Brain microvascular endothelial cell (primary cell): ENCODE results near the gene KLHL22.
"Not testable (repeated sequence)": the region's sequence is repeated elsewhere in the genome, so short reads cannot be mapped to it uniquely, and the experiment has no call there.

Source experiments
- DNase-seq: peaks from one replicate; pipeline ENCODE4 v3.0.0-alpha.2; 2020
- H3K27ac ChIP-seq: fragments of 250-450 bp; sonication (Bioruptor Pico); 2 replicates; pipeline ENCODE4 v1.5.1; 2020; ENCODE audit warnings: mild to moderate bottlenecking, moderate library complexity
- H3K27me3 ChIP-seq: fragments of 250-450 bp; sonication (Bioruptor Pico); replicated peaks from 2 replicates; pipeline ENCODE4 v1.5.1; 2020; ENCODE audit warnings: mild to moderate bottlenecking
- H3K36me3 ChIP-seq: fragments of 250-450 bp; sonication (Bioruptor Pico); replicated peaks from 2 replicates; pipeline ENCODE4 v1.5.1; 2020; ENCODE audit warnings: mild to moderate bottlenecking
- H3K4me3 ChIP-seq: 2 replicates; pipeline ENCODE4 v1.5.1; 2011; ENCODE audit warnings: low read depth, mild to moderate bottlenecking, control low read depth, low read length, moderate library complexity
- in situ Hi-C: cut with HindIII; loops from 2 replicates; pipeline ENCODE4 v1.10.0; 2017; ENCODE audit warnings: low sequenced_read_pairs, low pct_ligation_motif_present
- TF ChIP-seq, protein P1 (sequence below): IDR thresholded peaks from 2 replicates; pipeline ENCODE4 v1.5.1; 2011; ENCODE audit warnings: low read depth, mild to moderate bottlenecking, moderate library complexity, low read length, control low read depth, inconsistent platforms; ENCODE audit errors: missing control alignments

Gene KLHL22

DNA sequence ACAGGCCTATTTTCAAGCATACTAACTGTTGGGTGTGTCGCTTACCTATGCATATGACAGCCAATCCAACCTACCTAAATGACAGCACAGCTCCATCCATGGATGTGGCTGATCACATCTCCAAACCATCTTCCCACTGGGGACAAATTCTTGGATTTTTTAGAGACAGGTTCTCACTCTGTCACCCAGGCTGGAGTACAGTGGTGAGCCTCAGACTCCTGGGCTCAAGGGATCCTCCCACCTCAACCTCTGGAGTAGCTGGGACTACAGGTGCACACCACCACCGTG lies 76.0 kb downstream of the KLHL22 start:
- in situ Hi-C loops, result no loop called here
- no peak overlapping the region for H3K4me3 ChIP-seq
- no peak for DNase-seq
- TF ChIP-seq, protein P1, sequence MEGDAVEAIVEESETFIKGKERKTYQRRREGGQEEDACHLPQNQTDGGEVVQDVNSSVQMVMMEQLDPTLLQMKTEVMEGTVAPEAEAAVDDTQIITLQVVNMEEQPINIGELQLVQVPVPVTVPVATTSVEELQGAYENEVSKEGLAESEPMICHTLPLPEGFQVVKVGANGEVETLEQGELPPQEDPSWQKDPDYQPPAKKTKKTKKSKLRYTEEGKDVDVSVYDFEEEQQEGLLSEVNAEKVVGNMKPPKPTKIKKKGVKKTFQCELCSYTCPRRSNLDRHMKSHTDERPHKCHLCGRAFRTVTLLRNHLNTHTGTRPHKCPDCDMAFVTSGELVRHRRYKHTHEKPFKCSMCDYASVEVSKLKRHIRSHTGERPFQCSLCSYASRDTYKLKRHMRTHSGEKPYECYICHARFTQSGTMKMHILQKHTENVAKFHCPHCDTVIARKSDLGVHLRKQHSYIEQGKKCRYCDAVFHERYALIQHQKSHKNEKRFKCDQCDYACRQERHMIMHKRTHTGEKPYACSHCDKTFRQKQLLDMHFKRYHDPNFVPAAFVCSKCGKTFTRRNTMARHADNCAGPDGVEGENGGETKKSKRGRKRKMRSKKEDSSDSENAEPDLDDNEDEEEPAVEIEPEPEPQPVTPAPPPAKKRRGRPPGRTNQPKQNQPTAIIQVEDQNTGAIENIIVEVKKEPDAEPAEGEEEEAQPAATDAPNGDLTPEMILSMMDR, result no peak
- no peaks in the 10 kb centered on the region for H3K36me3 ChIP-seq
- no peaks in the 10 kb centered on the region for H3K27me3 ChIP-seq
- H3K27ac ChIP-seq, result no peak overlapping the region

DNA sequence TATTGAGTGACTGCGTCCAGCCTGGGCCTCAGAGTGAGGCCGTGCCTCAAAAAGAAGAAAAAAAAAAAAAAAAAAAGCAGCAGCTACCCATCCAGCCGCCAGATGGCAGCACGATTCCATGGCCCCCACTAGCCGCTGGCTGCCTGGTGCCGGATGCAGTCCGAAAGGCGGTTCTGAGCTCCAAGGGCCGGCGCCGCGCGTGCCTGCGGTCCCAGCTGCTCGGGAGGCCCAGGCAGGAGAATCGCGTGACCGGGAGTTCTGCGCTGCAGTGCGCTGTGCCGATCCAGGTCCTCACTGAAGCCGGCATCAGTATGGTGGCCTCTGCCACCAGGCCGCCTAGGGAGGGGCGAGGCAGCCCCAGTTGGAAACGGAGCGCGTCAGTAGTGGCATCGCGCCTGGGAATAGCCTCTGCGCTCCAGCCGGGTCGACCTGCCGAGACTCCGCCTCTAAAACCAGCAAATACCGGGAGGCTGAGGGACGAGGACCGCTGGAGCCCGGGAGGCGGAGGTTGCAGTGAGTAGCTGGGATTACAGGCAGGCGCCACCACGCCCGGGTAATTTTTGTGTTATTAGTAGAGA lies 77.3 kb downstream of the KLHL22 start:
- Histone ChIP-seq H3K27me3 (no peaks in the 10 kb centered on the region), H3K4me3 (peak overlapping the region; percentile 55), H3K36me3 (no peaks in the 10 kb centered on the region), H3K27ac (no peak overlapping the region)
- TF ChIP-seq, protein P1, result peak; percentile 86
- in situ Hi-C loops, result no loop called here
- DNase-seq, result peak; percentile 66

DNA sequence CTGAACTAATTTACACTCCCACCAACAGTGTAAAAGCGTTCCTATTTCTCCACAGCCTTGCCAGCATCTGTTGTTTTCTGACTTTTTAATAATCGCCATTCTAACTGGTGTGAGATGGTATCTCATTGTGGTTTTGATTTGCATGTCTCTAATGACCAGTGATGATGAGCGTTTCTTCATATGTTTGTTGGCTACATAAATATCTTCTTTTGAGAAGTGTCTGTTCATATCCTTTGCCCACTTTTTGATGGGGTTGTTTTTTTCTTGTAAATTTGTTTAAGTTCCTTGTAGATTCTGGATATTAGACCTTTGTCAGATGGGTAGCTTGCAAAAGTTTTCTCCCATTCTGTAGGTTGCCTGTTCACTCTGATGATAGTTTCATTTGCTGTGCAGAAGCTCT lies 79.9 kb downstream of the KLHL22 start:
- DNase-seq, H3K36me3 ChIP-seq, in situ Hi-C loops, H3K4me3 ChIP-seq, H3K27me3 ChIP-seq, H3K27ac ChIP-seq: not testable (repeated sequence)

DNA sequence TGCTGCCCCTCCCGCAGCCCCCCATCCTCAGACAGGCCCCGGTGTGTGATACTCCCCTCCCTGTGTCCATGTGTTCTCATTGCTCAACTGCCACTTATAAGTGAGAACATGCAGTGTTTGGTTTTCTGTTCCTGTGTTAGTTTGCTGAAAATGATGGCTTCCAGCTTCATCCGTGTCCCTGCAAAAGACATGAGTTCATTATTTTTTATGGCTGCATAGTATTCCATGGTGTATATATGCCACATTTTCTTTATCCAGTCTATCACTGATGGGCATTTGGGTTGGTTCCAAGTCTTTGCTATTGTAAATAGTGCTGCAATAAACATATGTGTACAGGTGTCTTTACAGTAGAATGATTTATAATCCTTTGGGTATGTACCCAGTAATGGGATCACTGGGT lies 80.4 kb downstream of the KLHL22 start:
- DNase-seq, H3K27ac ChIP-seq, H3K27me3 ChIP-seq, H3K36me3 ChIP-seq, H3K4me3 ChIP-seq, in situ Hi-C loops: not testable (repeated sequence)

DNA sequence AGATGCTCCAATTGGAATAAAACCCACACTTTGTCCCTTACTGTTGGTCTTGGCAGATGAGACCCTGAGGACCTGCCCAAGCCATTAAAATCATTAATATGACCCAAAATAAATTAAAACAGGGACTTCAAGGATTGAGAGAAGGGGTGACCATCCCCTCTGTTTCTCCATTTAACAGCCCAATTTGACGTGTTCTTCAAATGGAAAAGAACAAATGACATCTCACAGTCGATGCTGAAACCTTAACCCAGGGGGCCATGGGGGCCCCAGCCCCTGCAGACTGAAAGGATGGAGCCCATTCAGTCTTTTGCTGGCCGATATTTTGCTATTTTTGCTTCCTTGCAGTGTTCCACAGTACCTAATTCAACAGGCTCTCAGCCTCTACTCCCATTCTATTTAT lies 81.1 kb downstream of the KLHL22 start:
- Histone ChIP-seq H3K4me3 (no peak overlapping the region), H3K36me3 (no peaks in the 10 kb centered on the region), H3K27me3 (no peaks in the 10 kb centered on the region), H3K27ac (no peak overlapping the region)
- DNase-seq, result no peak
- TF ChIP-seq, protein P1, result no peak
- in situ Hi-C loops, result no loop called here

DNA sequence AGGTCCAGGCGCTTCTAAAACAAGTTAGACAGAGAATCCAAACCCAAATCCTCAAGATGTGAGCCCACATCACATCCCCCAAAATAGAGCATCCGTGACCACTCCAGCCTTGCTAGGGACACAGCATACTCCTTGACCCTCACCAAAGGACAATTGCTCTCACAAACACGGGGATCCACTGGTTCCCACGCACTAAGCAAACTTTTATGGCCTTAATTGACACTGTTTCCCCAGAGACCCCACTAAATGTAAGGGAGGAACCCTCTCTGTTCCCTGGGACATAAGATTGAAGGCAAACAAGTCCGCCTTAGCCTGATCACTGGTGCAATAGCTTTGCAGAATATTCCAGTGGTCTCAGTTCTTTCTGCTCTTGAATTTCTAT lies 81.5 kb downstream of the KLHL22 start:
- TF ChIP-seq, protein P1, result no peak
- in situ Hi-C loops, result no loop called here
- Histone ChIP-seq H3K4me3 (no peak overlapping the region), H3K27me3 (no peaks in the 10 kb centered on the region), H3K36me3 (no peaks in the 10 kb centered on the region), H3K27ac (no peak overlapping the region)
- no peak for DNase-seq

DNA sequence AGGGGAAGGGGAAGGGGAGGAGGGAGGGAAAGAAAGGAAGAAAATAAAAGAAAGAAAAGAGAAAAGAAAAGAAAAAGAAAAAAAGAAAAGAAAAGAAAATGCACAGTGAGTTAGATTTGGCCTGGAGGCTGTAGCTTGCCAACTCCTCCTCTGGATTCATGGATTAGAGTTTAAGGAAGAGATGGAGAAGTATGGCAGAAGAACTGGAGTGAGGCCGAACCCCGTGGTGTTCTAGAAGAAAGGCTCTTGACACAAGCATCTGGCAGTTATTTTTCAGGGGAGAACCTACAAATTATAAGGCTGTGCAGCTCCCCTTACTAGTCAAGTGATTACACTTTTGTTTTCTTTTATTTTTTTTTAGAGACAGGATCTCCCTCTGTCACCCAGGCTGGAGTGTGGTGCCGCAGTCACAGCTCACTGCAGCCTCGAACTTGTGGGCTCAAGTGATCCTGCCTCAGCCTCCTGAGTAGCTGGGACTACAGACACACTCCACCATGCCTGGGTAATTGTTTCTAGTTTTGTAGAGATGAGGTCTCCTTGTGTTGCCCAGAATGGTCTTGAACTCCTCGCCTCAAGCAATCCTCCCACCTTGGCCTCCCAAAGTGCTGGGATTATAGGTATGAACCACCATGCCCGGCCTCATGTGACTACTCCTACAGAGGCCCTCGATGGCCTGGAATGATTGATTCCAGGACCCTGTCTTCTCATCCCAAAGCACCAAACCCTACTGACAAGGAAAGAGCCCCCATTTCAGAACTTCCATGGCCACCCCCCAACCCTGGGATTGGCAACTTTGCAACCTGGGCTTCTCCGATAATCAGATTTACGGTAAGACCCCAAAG lies 82.2 kb downstream of the KLHL22 start:
- no peaks in the 10 kb centered on the region for H3K36me3 ChIP-seq
- TF ChIP-seq, protein P1, result no peak
- H3K27me3 ChIP-seq, result no peaks in the 10 kb centered on the region
- in situ Hi-C loops, result no loop called here
- H3K27ac ChIP-seq, result no peak overlapping the region
- no peak for DNase-seq
- no peak overlapping the region for H3K4me3 ChIP-seq
